ENCODE results near the gene SCGB1C2. TPM values are rescaled to one million over a fixed set of nuclear protein-coding genes. Genes with fewer than 3 reads are reported as not detected.

SCGB1C2 gene
- total RNA-seq, 1 donor: not detected

GRCh38 chr17:145671-146541, 8.5 kb downstream of the SCGB1C2 start:
- H3K4me3 ChIP-seq (ENCODE audit: low read length): no peak overlapping the region
- H3K4me1 ChIP-seq (ENCODE audit: insufficient read depth, low read length): no peaks in the 10 kb centered on the region
- H3K9me3 ChIP-seq (ENCODE audit: low read depth, low read length): no peaks in the 10 kb centered on the region
- H3K27me3 ChIP-seq (ENCODE audit: insufficient read depth, low read length): no peaks in the 10 kb centered on the region

GRCh38 chr17:146546-146945, 9.2 kb downstream of the SCGB1C2 start:
- H3K4me3 ChIP-seq (ENCODE audit: low read length): no peak overlapping the region
- H3K27me3 ChIP-seq (ENCODE audit: insufficient read depth, low read length): no peaks in the 10 kb centered on the region
- no peaks in the 10 kb centered on the region for H3K4me1 ChIP-seq (ENCODE audit: insufficient read depth, low read length)
- H3K9me3 ChIP-seq (ENCODE audit: low read depth, low read length): no peaks in the 10 kb centered on the region

- Histone ChIP-seq H3K27me3 (ENCODE audit: insufficient read depth, low read length) (no peaks in the 10 kb centered on the region), H3K9me3 (ENCODE audit: low read depth, low read length) (no peaks in the 10 kb centered on the region), H3K4me1 (ENCODE audit: insufficient read depth, low read length) (no peaks in the 10 kb centered on the region), H3K4me3 (ENCODE audit: low read length) (no peak overlapping the region)
Measured at GRCh38 chr17:146983-147761, 9.8 kb downstream of the SCGB1C2 start.

- no peaks in the 10 kb centered on the region for H3K4me1 ChIP-seq (ENCODE audit: insufficient read depth, low read length)
- H3K4me3 ChIP-seq (ENCODE audit: low read length): no peak overlapping the region
- no peaks in the 10 kb centered on the region for H3K9me3 ChIP-seq (ENCODE audit: low read depth, low read length)
- H3K27me3 ChIP-seq (ENCODE audit: insufficient read depth, low read length): no peaks in the 10 kb centered on the region
Measured at GRCh38 chr17:147796-148740, 10.7 kb downstream of the SCGB1C2 start.

GRCh38 chr17:148757-149156, 11.4 kb downstream of the SCGB1C2 start:
- no peaks in the 10 kb centered on the region for H3K4me1 ChIP-seq (ENCODE audit: insufficient read depth, low read length)
- H3K9me3 ChIP-seq (ENCODE audit: low read depth, low read length): no peaks in the 10 kb centered on the region
- no peak overlapping the region for H3K4me3 ChIP-seq (ENCODE audit: low read length)
- H3K27me3 ChIP-seq (ENCODE audit: insufficient read depth, low read length): no peaks in the 10 kb centered on the region

GRCh38 chr17:149231-149630, 11.9 kb downstream of the SCGB1C2 start:
- Histone ChIP-seq H3K27me3 (ENCODE audit: insufficient read depth, low read length) (no peaks in the 10 kb centered on the region), H3K4me3 (ENCODE audit: low read length) (no peak overlapping the region), H3K4me1 (ENCODE audit: insufficient read depth, low read length) (no peaks in the 10 kb centered on the region), H3K9me3 (ENCODE audit: low read depth, low read length) (no peaks in the 10 kb centered on the region)

GRCh38 chr17:149897-150584, 12.7 kb downstream of the SCGB1C2 start:
- no peak overlapping the region for H3K4me3 ChIP-seq (ENCODE audit: low read length)
- no peaks in the 10 kb centered on the region for H3K4me1 ChIP-seq (ENCODE audit: insufficient read depth, low read length)
- H3K27me3 ChIP-seq (ENCODE audit: insufficient read depth, low read length): no peaks in the 10 kb centered on the region
- no peaks in the 10 kb centered on the region for H3K9me3 ChIP-seq (ENCODE audit: low read depth, low read length)

GRCh38 chr17:151004-151403, 13.6 kb downstream of the SCGB1C2 start:
- Histone ChIP-seq H3K4me3 (ENCODE audit: low read length) (no peak overlapping the region), H3K4me1 (ENCODE audit: insufficient read depth, low read length) (no peaks in the 10 kb centered on the region), H3K9me3 (ENCODE audit: low read depth, low read length) (no peaks in the 10 kb centered on the region), H3K27me3 (ENCODE audit: insufficient read depth, low read length) (no peaks in the 10 kb centered on the region)

- no peaks in the 10 kb centered on the region for H3K4me1 ChIP-seq (ENCODE audit: insufficient read depth, low read length)
- H3K27me3 ChIP-seq (ENCODE audit: insufficient read depth, low read length): no peaks in the 10 kb centered on the region
- H3K4me3 ChIP-seq (ENCODE audit: low read length): no peak overlapping the region
- H3K9me3 ChIP-seq (ENCODE audit: low read depth, low read length): no peaks in the 10 kb centered on the region
Measured at GRCh38 chr17:151886-152859, 14.8 kb downstream of the SCGB1C2 start.

- no peaks in the 10 kb centered on the region for H3K4me1 ChIP-seq (ENCODE audit: insufficient read depth, low read length)
- no peaks in the 10 kb centered on the region for H3K27me3 ChIP-seq (ENCODE audit: insufficient read depth, low read length)
- no peaks in the 10 kb centered on the region for H3K9me3 ChIP-seq (ENCODE audit: low read depth, low read length)
- H3K4me3 ChIP-seq (ENCODE audit: low read length): no peak overlapping the region
Measured at GRCh38 chr17:152860-153420, 15.6 kb downstream of the SCGB1C2 start.

GRCh38 chr17:153851-154250, 16.5 kb downstream of the SCGB1C2 start:
- Histone ChIP-seq H3K4me3 (ENCODE audit: low read length) (no peak overlapping the region), H3K4me1 (ENCODE audit: insufficient read depth, low read length) (no peaks in the 10 kb centered on the region), H3K9me3 (ENCODE audit: low read depth, low read length) (no peaks in the 10 kb centered on the region), H3K27me3 (ENCODE audit: insufficient read depth, low read length) (no peaks in the 10 kb centered on the region)

GRCh38 chr17:155576-155975, 18.2 kb downstream of the SCGB1C2 start:
- no peaks in the 10 kb centered on the region for H3K9me3 ChIP-seq (ENCODE audit: low read depth, low read length)
- no peak overlapping the region for H3K4me3 ChIP-seq (ENCODE audit: low read length)
- H3K27me3 ChIP-seq (ENCODE audit: insufficient read depth, low read length): no peaks in the 10 kb centered on the region
- no peaks in the 10 kb centered on the region for H3K4me1 ChIP-seq (ENCODE audit: insufficient read depth, low read length)

- H3K9me3 ChIP-seq (ENCODE audit: low read depth, low read length): no peaks in the 10 kb centered on the region
- no peaks in the 10 kb centered on the region for H3K4me1 ChIP-seq (ENCODE audit: insufficient read depth, low read length)
- no peak overlapping the region for H3K4me3 ChIP-seq (ENCODE audit: low read length)
- no peaks in the 10 kb centered on the region for H3K27me3 ChIP-seq (ENCODE audit: insufficient read depth, low read length)
Measured at GRCh38 chr17:156094-156621, 18.8 kb downstream of the SCGB1C2 start.
